SK-N-SH (cell line): ENCODE results near the gene EFCC1. TPM values are rescaled to one million over a fixed set of nuclear protein-coding genes. Genes with fewer than 3 reads are reported as not detected.

Source experiments
- CTCF ChIA-PET: fragments of 300-600, 350-600 bp; formaldehyde crosslinking; extraction: SDS; loops from one replicate; lab custom pipeline; 2021; lab: Yijun Ruan, JAX
- POLR2A ChIA-PET: fragments of 350-600 bp; sonication (Branson Sonifier 250); formaldehyde crosslinking; extraction: SDS; loops from one replicate; lab custom pipeline; 2020; ENCODE audit warnings: antibody characterized with exemption, inconsistent platforms; lab: Yijun Ruan, JAX
- DNase-seq: peaks from one replicate; pipeline ENCODE4 v3.0.0; 2012
- H2AFZ ChIP-seq: fragments of 200-600 bp; sonication (generic); 2 replicates; pipeline ENCODE4 v1.8.1; 2016; ENCODE audit warnings: antibody characterized with exemption, mild to moderate bottlenecking, low read depth
- H3F3A ChIP-seq: fragments of 200-600 bp; sonication (generic); replicated peaks from 2 replicates; pipeline ENCODE3; 2016; ENCODE audit warnings: antibody characterized with exemption, mild to moderate bottlenecking; ENCODE audit not compliant: insufficient read depth
- H3K27ac ChIP-seq, 2 experiments: fragments of 200-500 bp in 1 of 2; fragments of 200-600 bp in 1 of 2; sonication (Bioruptor generic) in 1 of 2; sonication (generic), shearing (Covaris generic) in 1 of 2; 2 replicates each; pipeline versions ENCODE4 v1.5.1 to v1.6.1; 2014 to 2016; ENCODE audit warnings: low read depth in 2 of 2, inconsistent platforms in 1 of 2, low read length in 1 of 2, mild to moderate bottlenecking in 1 of 2, mixed read lengths in 1 of 2
- H3K27me3 ChIP-seq: fragments of 200-600 bp; sonication (generic), shearing (Covaris generic); 2 replicates; pipeline ENCODE4 v1.6.1; 2016; ENCODE audit warnings: mixed run types; ENCODE audit not compliant: insufficient read depth
- H3K36me3 ChIP-seq, 2 experiments: fragments of 200-500 bp in 1 of 2; fragments of 200-600 bp in 1 of 2; sonication (Bioruptor generic) in 1 of 2; sonication (generic) in 1 of 2; replicated peaks in 1 of 2; 2 replicates each; pipeline versions ENCODE3 to v1.5.1; 2014 to 2016; ENCODE audit warnings: low read length in 1 of 2, mild to moderate bottlenecking in 1 of 2; ENCODE audit not compliant: insufficient read depth in 2 of 2, control insufficient read depth in 1 of 2
- H3K4me1 ChIP-seq, 2 experiments: fragments of 200-500 bp in 1 of 2; fragments of 200-600 bp in 1 of 2; sonication (Bioruptor generic) in 1 of 2; sonication (generic), shearing (Covaris generic) in 1 of 2; 2 replicates each; pipeline versions ENCODE4 v1.5.1 to v1.6.1; 2014 to 2016; ENCODE audit warnings: low read depth in 1 of 2, low read length in 1 of 2, mixed run types in 1 of 2; ENCODE audit not compliant: insufficient read depth in 2 of 2, control insufficient read depth in 1 of 2
- H3K4me2 ChIP-seq: fragments of 200-600 bp; sonication (generic), shearing (Covaris generic); 2 replicates; pipeline ENCODE4 v1.6.1; 2017; ENCODE audit warnings: mixed run types
- H3K4me3 ChIP-seq, 2 experiments: fragments of 200-500 bp in 1 of 2; fragments of 200-600 bp in 1 of 2; sonication (Bioruptor generic) in 1 of 2; sonication (generic), shearing (Covaris generic) in 1 of 2; 2 replicates each; pipeline versions ENCODE4 v1.5.1 to v1.8.1; 2014 to 2016; ENCODE audit warnings: low read depth in 2 of 2, inconsistent platforms in 1 of 2, low read length in 1 of 2, mild to moderate bottlenecking in 1 of 2, mixed read lengths in 1 of 2, moderate library complexity in 1 of 2
- H3K79me2 ChIP-seq: fragments of 200-600 bp; sonication (generic); 2 replicates; pipeline ENCODE4 v1.8.1; 2017; ENCODE audit warnings: mild to moderate bottlenecking; ENCODE audit not compliant: insufficient read depth
- H3K9ac ChIP-seq: fragments of 200-600 bp; sonication (generic); 2 replicates; pipeline ENCODE4 v1.6.1; 2017; ENCODE audit warnings: mixed run types
- H3K9me2 ChIP-seq: fragments of 200-600 bp; sonication (generic); 2 replicates; pipeline ENCODE4 v1.6.1; 2017; ENCODE audit warnings: mixed run types
- H3K9me3 ChIP-seq: fragments of 200-600 bp; sonication (generic); 2 replicates; pipeline ENCODE4 v1.6.1; 2017; ENCODE audit warnings: mixed run types, mild to moderate bottlenecking, moderate library complexity
- H4K20me1 ChIP-seq: fragments of 200-600 bp; sonication (generic); 2 replicates; pipeline ENCODE4 v1.6.1; 2017; ENCODE audit warnings: mild to moderate bottlenecking, mixed run types; ENCODE audit not compliant: insufficient read depth
- EP300 ChIP-seq, 2 experiments: IDR thresholded peaks; 2 replicates each; pipeline versions ENCODE4 v1.4.0 to v1.6.1; 2012; ENCODE audit warnings: borderline replicate concordance in 1 of 2, low read depth in 1 of 2, low read length in 1 of 2
- FOSL2 ChIP-seq: IDR thresholded peaks from 2 replicates; pipeline ENCODE4 v1.4.0; 2012; ENCODE audit warnings: low read depth, mild to moderate bottlenecking, moderate library complexity, borderline replicate concordance
- FOXM1 ChIP-seq: IDR thresholded peaks from 2 replicates; pipeline ENCODE4 v1.4.0; 2012; ENCODE audit warnings: low read depth, mild to moderate bottlenecking
- GATA2 ChIP-seq: sonication (generic); formaldehyde crosslinking; IDR thresholded peaks from 2 replicates; pipeline ENCODE4 v1.5.0; 2020; ENCODE audit warnings: mild to moderate bottlenecking, missing genetic modification reagents
- NFIC ChIP-seq: IDR thresholded peaks from 2 replicates; pipeline ENCODE4 v1.4.0; 2012; ENCODE audit warnings: borderline replicate concordance
- NRF1 ChIP-seq: IDR thresholded peaks from 2 replicates; pipeline ENCODE4 v1.6.1; 2012; ENCODE audit warnings: low read depth, mild to moderate bottlenecking, low read length
- RCOR1 ChIP-seq: fragments of 150-350 bp; IDR thresholded peaks from 2 replicates; pipeline ENCODE4 v1.6.1; 2017; ENCODE audit warnings: antibody characterized with exemption, low read length
- SMC3 ChIP-seq: IDR thresholded peaks from 2 replicates; pipeline ENCODE4 v1.6.1; 2012; ENCODE audit warnings: low read depth, low read length, improper control_type of control experiment
- TAF1 ChIP-seq: IDR thresholded peaks from 2 replicates; pipeline ENCODE4 v1.6.1; 2012; ENCODE audit warnings: low read depth, mild to moderate bottlenecking, low read length, moderate library complexity, borderline replicate concordance
- YY1 ChIP-seq: IDR thresholded peaks from 2 replicates; pipeline ENCODE4 v1.4.0; 2012; ENCODE audit warnings: low read depth, mild to moderate bottlenecking
- WGBS: methylation state at CpG from one replicate; pipeline ENCODE4 v1.1.6; 2017; ENCODE audit warnings: low lambda C conversion rate; 5-methylcytosine and 5-hydroxymethylcytosine counted together
- polyA plus RNA-seq, 3 experiments: library from polyadenylated mRNA; depleted of rRNA; stranded (reverse); fragments of >200 nt; gene quantifications; 2 replicates each; pipeline ENCODE4 v1.2.3, GENCODE V29; 2012

Gene EFCC1
- polyA plus RNA-seq, 1 of the 3 experiments (the other 2 are of a cell fraction): not detected

DNA sequence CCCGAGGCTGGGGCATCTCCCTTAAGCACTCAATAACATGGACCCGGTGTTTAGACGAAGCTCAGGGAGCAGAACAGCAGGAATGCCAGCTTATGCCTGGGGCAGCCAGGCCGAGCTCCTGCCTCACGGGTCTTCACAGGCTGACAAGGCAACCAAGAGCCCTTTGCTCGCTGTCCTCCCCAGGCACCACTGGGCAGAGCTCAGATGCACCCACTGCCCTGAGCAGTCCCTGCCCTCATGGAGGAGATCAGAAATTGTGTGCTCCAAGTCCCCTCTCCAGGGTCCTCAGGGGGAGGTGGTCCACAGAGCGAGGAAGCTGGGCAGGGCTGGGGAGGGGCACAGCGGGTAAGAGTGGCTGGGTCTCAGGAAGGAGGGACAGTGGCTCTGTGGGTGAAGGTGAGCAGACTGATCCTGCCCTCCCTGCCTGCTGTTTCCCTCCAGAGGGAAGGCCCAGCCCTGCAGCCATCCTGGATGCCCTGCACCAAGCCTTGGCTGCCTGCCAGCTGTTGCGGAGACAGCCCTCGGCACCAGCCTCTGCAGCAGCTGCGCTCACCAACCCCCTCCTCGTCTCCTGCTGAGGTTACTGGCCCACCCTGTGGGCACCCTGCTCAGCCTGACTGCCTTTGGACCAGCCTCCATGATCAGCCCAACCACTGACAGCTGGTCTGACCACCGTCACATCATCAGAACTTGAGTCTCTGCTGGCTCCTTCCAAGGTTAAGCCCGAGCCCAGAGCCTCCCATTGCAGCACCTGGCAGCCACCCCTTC, 38.4 kb downstream of the EFCC1 start:
- Histone ChIP-seq H3K9me3 (0 out of 2 replicates have a peak, but pooled peaks cover 3% of the 10 kb centered on the region), H3K4me2 (no peak overlapping the region), H3K79me2 (no peaks in the 10 kb centered on the region), H4K20me1 (no peaks in the 10 kb centered on the region), H3K9ac (no peak overlapping the region), H3K4me3 (no peak overlapping the region; a peak in 1 of 4 replicates), H2AFZ (no peak overlapping the region), H3K9me2 (no peaks in the 10 kb centered on the region), H3K27me3 (peaks cover 5% of the 10 kb centered on the region; the same call in 1 of the 2 replicates), H3K4me1 (peaks cover 0 to 15% of the 10 kb centered on the region in 2 experiments; a peak in 1 of 4 replicates), H3K36me3 (no peaks in the 10 kb centered on the region), H3K27ac (peak overlapping the region in 1 of 2 experiments; percentile 43; a peak in 1 of 4 replicates), H3F3A (no peaks in the 10 kb centered on the region)
- ChIA-PET CTCF (interaction anchor here (0.5 to 8.6 kb wide), 5 partner anchors 12 to 69 kb away, joined by 3 to 64 read pairs (median 12); no protein-coding TSS in a partner anchor), POLR2A (no interaction called here)
- 55% methylated on average over 7 of the region's 14 CpGs for WGBS
- TF ChIP-seq GATA2 (CRISPR knock-in tag) (no peak), NFIC (peak; percentile 63; the same call in 1 of the 2 replicates)
- DNase-seq: peak; percentile 88

DNA sequence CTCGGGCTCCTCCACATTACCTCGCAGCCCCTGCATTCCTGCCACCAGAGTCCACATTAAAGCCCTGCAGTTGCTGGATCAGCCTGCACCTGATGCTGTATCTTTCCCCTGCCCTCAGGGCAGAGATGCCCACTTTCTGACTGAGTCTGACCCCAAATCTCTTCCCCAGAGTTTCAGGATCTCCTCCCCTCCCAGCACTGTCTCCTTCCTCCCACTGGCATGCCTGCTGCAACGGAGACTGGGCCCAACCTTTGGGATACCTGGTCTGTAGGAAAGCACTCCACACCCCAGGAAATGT, 38.9 kb downstream of the EFCC1 start:
- Histone ChIP-seq H3K9me3 (0 out of 2 replicates have a peak, but pooled peaks cover 3% of the 10 kb centered on the region), H4K20me1 (no peaks in the 10 kb centered on the region), H3K36me3 (no peaks in the 10 kb centered on the region), H3K79me2 (no peaks in the 10 kb centered on the region), H3K27me3 (peaks cover 5% of the 10 kb centered on the region; the same call in 1 of the 2 replicates), H3K4me3 (no peak overlapping the region), H2AFZ (no peak overlapping the region), H3K4me1 (peaks cover 0 to 15% of the 10 kb centered on the region in 2 experiments; a peak in 1 of 4 replicates), H3K9ac (no peak overlapping the region), H3K4me2 (no peak overlapping the region), H3K9me2 (no peaks in the 10 kb centered on the region), H3F3A (no peaks in the 10 kb centered on the region), H3K27ac (no peak overlapping the region)
- ChIA-PET POLR2A (no interaction called here), CTCF (interaction anchor here (0.5 to 8.6 kb wide), 5 partner anchors 13 to 70 kb away, joined by 3 to 64 read pairs (median 12); no protein-coding TSS in a partner anchor)
- TF ChIP-seq SMC3 (no peak), EP300 (IDR thresholded peaks at IDR 0.05; ENCODE audit: borderline replicate concordance in 1 of 2, low read depth in 1 of 2, low read length in 1 of 2) (no peak), NRF1 (no peak), FOSL2 (no peak), YY1 (no peak), RCOR1 (no peak), FOXM1 (no peak)
- WGBS: 51% methylated on average over 3 of the region's 3 CpGs
- DNase-seq: no peak

DNA sequence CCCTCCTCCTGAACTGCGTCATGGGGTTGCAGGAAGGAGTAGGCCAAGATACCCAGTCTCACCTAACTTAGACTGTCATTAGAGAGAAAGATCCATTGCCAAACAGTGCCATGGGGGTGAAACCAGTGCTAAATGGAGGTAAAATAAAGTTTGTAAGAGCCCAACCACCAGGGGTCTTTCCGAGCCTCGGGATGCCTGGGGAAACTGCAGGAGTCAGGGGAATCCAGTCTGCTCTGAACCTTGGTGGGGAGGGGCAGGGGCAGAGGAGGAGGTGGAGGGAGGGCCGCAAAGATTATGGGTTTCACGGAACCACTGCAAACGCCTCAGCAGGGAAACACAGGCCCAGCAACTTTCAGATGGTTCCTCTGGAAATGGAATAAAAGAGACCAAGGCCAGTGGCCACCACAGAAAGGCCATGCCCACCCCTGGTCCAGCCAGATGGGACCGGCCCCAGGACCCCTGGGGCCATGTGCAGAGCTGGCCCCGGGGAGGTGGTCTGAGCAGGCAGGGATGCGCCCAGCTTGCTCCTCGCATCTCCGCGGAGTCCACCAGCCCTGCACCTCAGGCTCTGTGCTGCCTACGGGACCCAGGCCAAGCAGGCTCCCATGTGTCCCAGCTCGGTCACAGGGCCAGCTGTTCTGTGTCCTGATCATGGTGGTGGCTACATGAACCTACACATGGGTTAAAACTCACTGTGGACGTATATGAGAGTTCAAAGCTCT, 39.6 kb downstream of the EFCC1 start:
- POLR2A ChIA-PET: no interaction called here
- Histone ChIP-seq H3K9me2 (no peaks in the 10 kb centered on the region), H3F3A (no peaks in the 10 kb centered on the region), H3K9me3 (0 out of 2 replicates have a peak, but pooled peaks cover 3% of the 10 kb centered on the region), H3K27ac (no peak overlapping the region), H3K79me2 (no peaks in the 10 kb centered on the region), H2AFZ (no peak overlapping the region), H3K36me3 (no peaks in the 10 kb centered on the region), H3K4me1 (peaks cover 0 to 15% of the 10 kb centered on the region in 2 experiments; a peak in 1 of 4 replicates), H3K4me3 (no peak overlapping the region), H3K27me3 (peaks cover 5% of the 10 kb centered on the region; the same call in 1 of the 2 replicates), H4K20me1 (no peaks in the 10 kb centered on the region), H3K9ac (no peak overlapping the region), H3K4me2 (no peak overlapping the region)
- no peak for TF ChIP-seq TAF1
- 76% methylated on average over 9 of the region's 15 CpGs for WGBS
- DNase-seq: peak; percentile 21
- CTCF ChIA-PET: interaction anchor here (0.9 to 8.6 kb wide), 4 partner anchors 12 to 81 kb away, joined by 4 to 64 read pairs (median 15); partner anchors contain the start of gene RAB43
